GM23338 (cell line): Measurements from ENCODE around the gene PTPRN2.

Experiments
- CREB1 ChIP-seq: fragments of 250-450 bp; sonication (Bioruptor Pico); IDR thresholded peaks from 2 replicates; pipeline ENCODE4 v1.5.0; 2020; ENCODE audit warnings: low read depth, mild to moderate bottlenecking, moderate library complexity
- EZH2 ChIP-seq: fragments of 200-600 bp; sonication (generic); IDR thresholded peaks from one replicate; pipeline ENCODE4 v1.8.0; 2017; ENCODE audit warnings: antibody characterized with exemption, mild to moderate bottlenecking, low read depth; ENCODE audit not compliant: unreplicated experiment
- EZH2phosphoT487 ChIP-seq: fragments of 200-600 bp; sonication (generic); IDR thresholded peaks from one replicate; pipeline ENCODE4 v1.8.1; 2018; ENCODE audit warnings: antibody characterized with exemption; ENCODE audit not compliant: unreplicated experiment
- NANOG ChIP-seq: IDR thresholded peaks from 2 replicates; pipeline ENCODE4 v1.6.1; 2016; ENCODE audit warnings: antibody characterized with exemption, borderline replicate concordance
- POLR2AphosphoS5 ChIP-seq: IDR thresholded peaks from 2 replicates; pipeline ENCODE4 v1.6.1; 2016; ENCODE audit warnings: antibody characterized with exemption, low read depth
- TF ChIP-seq, protein P1 (sequence below), 2 experiments: fragments of 200-600 bp in 1 of 2; sonication (generic) in 1 of 2; conservative IDR thresholded peaks; 2 replicates each; pipeline versions ENCODE4 v1.5.1 to v1.6.1; 2016 to 2017; ENCODE audit warnings: antibody characterized with exemption in 2 of 2, low read depth in 2 of 2, mild to moderate bottlenecking in 2 of 2, moderate library complexity in 1 of 2
- TF ChIP-seq, protein P2 (sequence below): fragments of 250-450 bp; sonication (Bioruptor Pico); IDR thresholded peaks from 2 replicates; pipeline ENCODE4 v1.5.0; 2020; ENCODE audit warnings: mild to moderate bottlenecking, moderate library complexity

DNA sequence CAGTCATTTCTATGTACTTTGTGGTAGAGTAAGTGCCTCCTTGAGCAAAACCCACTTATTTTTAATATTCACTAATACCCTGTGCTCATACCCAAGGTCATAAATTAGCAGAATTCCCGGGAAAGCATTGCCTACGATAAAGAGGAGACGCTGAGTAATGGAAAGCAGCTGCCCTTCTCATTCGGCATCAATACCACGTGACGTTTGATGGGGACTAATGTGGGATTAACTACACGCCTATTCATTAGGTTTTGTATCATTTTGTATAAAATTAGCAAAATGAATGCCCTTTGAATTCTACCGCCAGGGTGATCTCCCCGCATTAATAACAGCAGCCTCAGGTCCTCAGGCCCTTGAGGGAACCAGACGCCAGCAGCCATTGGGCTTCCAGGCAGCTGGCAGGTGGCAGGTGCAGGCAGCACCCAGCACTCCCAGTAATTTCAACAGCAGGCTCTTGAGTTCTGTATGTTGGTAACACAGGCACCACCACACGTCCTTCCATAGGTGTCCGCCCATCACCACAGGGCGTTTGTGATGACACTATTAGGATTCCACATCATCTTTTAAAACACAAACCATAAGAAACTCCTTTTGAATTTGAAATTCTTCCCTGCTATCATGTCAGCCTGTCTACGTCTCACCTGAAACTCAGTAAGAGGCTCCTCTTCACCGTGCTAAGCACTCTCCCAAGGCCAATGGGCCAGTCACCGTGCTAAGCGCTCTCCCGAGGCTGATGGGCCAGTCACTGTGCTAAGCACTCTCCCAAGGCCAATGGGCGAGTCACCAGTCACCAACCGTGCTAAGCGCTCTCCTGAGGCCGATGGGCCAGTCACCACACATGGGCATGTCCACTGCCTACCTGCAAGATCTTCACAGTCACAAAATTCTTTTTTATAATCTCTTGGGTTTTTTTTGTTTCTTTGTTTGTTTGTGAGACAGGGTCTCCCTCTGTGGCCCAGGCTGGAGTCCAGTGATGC is 509.4 kb downstream of the PTPRN2 start:
- TF ChIP-seq, protein P1, sequence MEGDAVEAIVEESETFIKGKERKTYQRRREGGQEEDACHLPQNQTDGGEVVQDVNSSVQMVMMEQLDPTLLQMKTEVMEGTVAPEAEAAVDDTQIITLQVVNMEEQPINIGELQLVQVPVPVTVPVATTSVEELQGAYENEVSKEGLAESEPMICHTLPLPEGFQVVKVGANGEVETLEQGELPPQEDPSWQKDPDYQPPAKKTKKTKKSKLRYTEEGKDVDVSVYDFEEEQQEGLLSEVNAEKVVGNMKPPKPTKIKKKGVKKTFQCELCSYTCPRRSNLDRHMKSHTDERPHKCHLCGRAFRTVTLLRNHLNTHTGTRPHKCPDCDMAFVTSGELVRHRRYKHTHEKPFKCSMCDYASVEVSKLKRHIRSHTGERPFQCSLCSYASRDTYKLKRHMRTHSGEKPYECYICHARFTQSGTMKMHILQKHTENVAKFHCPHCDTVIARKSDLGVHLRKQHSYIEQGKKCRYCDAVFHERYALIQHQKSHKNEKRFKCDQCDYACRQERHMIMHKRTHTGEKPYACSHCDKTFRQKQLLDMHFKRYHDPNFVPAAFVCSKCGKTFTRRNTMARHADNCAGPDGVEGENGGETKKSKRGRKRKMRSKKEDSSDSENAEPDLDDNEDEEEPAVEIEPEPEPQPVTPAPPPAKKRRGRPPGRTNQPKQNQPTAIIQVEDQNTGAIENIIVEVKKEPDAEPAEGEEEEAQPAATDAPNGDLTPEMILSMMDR (conservative IDR thresholded peaks at IDR 0.05; ENCODE audit: low read depth in 2 of 2), result no peak
- TF ChIP-seq EZH2 (no peak), CREB1 (CRISPR knock-in tag) (no peak), POLR2AphosphoS5 (no peak), NANOG (no peak), EZH2phosphoT487 (no peak)
- TF ChIP-seq, protein P2, sequence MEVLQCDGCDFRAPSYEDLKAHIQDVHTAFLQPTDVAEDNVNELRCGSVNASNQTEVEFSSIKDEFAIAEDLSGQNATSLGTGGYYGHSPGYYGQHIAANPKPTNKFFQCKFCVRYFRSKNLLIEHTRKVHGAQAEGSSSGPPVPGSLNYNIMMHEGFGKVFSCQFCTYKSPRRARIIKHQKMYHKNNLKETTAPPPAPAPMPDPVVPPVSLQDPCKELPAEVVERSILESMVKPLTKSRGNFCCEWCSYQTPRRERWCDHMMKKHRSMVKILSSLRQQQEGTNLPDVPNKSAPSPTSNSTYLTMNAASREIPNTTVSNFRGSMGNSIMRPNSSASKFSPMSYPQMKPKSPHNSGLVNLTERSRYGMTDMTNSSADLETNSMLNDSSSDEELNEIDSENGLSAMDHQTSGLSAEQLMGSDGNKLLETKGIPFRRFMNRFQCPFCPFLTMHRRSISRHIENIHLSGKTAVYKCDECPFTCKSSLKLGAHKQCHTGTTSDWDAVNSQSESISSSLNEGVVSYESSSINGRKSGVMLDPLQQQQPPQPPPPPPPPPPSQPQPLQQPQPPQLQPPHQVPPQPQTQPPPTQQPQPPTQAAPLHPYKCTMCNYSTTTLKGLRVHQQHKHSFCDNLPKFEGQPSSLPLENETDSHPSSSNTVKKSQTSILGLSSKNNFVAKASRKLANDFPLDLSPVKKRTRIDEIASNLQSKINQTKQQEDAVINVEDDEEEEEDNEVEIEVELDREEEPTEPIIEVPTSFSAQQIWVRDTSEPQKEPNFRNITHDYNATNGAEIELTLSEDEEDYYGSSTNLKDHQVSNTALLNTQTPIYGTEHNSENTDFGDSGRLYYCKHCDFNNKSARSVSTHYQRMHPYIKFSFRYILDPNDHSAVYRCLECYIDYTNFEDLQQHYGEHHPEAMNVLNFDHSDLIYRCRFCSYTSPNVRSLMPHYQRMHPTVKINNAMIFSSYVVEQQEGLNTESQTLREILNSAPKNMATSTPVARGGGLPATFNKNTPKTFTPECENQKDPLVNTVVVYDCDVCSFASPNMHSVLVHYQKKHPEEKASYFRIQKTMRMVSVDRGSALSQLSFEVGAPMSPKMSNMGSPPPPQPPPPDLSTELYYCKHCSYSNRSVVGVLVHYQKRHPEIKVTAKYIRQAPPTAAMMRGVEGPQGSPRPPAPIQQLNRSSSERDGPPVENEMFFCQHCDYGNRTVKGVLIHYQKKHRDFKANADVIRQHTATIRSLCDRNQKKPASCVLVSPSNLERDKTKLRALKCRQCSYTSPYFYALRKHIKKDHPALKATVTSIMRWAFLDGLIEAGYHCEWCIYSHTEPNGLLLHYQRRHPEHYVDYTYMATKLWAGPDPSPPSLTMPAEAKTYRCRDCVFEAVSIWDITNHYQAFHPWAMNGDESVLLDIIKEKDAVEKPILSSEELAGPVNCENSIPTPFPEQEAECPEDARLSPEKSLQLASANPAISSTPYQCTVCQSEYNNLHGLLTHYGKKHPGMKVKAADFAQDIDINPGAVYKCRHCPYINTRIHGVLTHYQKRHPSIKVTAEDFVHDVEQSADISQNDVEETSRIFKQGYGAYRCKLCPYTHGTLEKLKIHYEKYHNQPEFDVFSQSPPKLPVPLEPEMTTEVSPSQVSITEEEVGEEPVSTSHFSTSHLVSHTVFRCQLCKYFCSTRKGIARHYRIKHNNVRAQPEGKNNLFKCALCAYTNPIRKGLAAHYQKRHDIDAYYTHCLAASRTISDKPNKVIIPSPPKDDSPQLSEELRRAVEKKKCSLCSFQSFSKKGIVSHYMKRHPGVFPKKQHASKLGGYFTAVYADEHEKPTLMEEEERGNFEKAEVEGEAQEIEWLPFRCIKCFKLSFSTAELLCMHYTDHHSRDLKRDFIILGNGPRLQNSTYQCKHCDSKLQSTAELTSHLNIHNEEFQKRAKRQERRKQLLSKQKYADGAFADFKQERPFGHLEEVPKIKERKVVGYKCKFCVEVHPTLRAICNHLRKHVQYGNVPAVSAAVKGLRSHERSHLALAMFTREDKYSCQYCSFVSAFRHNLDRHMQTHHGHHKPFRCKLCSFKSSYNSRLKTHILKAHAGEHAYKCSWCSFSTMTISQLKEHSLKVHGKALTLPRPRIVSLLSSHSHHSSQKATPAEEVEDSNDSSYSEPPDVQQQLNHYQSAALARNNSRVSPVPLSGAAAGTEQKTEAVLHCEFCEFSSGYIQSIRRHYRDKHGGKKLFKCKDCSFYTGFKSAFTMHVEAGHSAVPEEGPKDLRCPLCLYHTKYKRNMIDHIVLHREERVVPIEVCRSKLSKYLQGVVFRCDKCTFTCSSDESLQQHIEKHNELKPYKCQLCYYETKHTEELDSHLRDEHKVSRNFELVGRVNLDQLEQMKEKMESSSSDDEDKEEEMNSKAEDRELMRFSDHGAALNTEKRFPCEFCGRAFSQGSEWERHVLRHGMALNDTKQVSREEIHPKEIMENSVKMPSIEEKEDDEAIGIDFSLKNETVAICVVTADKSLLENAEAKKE, result no peak
